ENCODE measurements around the gene BMPER. TPM values are rescaled to one million over a fixed set of nuclear protein-coding genes. Genes with fewer than 3 reads are reported as not detected.
A peak's percentile ranks its signal among the peaks of the same experiment; 100 is the strongest.

The BMPER gene
- total RNA-seq, 1 donor from 2014 or later: 5.2 TPM

DNA sequence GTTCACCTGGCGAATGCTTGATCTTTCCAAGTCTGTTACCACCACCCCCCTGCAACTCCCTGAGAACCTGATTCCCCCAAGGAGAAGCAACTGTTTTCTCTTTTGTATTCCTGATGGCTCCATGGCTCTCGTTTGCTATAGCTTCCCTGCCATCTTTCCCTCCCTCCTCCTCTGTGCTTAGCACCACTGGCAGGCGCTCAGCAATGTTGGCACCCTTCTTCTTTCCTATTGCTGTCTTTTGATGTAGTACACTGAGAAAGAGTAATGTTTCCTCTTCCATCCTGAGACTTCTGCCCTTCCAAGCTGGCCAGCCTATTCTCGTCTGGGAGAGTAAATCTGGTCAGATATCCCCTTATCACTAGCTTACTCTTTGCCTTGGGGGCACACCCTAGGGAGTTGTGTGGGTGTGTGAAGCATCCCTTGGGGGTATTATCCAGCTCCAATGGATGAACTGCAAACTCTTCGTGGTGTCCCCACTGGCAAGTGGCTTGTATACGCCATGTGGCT is 74.0 kb downstream of the BMPER start:
- Histone ChIP-seq H3K36me3 (no peaks in the 10 kb centered on the region), H3K4me3 (no peak overlapping the region), H3K4me1 (peaks cover 7% of the 10 kb centered on the region), H3K27ac (no peak overlapping the region), H3K27me3 (no peaks in the 10 kb centered on the region), H3K9me3 (no peaks in the 10 kb centered on the region)
- intact Hi-C loops (cut with DNase I): no loop called here
- DNase-seq (ENCODE audit: extremely low spot score in 2 of 2): no peak
- TF ChIP-seq POLR2A (IDR thresholded peaks at IDR 0.05) (no peak), POLR2AphosphoS5 (IDR thresholded peaks at IDR 0.05; ENCODE audit: insufficient read depth in 1 of 2, low read depth in 1 of 2) (no peak)
- TF ChIP-seq, protein P1, sequence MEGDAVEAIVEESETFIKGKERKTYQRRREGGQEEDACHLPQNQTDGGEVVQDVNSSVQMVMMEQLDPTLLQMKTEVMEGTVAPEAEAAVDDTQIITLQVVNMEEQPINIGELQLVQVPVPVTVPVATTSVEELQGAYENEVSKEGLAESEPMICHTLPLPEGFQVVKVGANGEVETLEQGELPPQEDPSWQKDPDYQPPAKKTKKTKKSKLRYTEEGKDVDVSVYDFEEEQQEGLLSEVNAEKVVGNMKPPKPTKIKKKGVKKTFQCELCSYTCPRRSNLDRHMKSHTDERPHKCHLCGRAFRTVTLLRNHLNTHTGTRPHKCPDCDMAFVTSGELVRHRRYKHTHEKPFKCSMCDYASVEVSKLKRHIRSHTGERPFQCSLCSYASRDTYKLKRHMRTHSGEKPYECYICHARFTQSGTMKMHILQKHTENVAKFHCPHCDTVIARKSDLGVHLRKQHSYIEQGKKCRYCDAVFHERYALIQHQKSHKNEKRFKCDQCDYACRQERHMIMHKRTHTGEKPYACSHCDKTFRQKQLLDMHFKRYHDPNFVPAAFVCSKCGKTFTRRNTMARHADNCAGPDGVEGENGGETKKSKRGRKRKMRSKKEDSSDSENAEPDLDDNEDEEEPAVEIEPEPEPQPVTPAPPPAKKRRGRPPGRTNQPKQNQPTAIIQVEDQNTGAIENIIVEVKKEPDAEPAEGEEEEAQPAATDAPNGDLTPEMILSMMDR (IDR thresholded peaks at IDR 0.05): no peak

DNA sequence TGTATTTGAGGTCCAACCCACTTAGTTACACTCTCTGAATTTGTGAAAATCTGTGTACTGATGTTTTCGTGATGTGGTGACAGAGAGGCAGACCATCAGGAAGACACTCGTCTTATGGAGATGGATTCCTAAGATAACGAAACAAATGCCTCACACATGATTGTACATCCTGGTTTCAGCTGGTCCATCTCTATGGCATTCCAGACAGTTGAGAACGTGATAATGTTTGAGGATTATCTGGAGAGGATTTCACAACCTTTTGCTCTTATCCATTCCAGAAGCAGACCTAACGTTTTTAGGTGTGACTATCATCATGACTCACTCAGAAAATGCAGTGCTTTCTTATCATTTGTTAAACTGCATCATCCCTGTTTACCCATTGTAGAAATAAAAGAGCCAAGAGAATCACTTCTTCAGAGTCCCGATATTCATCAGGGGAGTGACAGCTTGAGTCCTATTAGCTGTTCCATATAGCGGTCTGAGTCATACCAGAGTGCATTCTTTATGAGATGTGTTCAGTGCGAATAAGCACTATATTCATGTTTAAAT is 74.5 kb downstream of the BMPER start:
- TF ChIP-seq POLR2A (IDR thresholded peaks at IDR 0.05) (no peak), POLR2AphosphoS5 (IDR thresholded peaks at IDR 0.05; ENCODE audit: insufficient read depth in 1 of 2, low read depth in 1 of 2) (no peak)
- TF ChIP-seq, protein P1 (IDR thresholded peaks at IDR 0.05): no peak
- Histone ChIP-seq H3K27me3 (no peaks in the 10 kb centered on the region), H3K4me1 (peaks cover 7% of the 10 kb centered on the region), H3K4me3 (no peak overlapping the region), H3K9me3 (no peaks in the 10 kb centered on the region), H3K36me3 (no peaks in the 10 kb centered on the region), H3K27ac (no peak overlapping the region)
- no peak for DNase-seq (ENCODE audit: extremely low spot score in 2 of 2)
- intact Hi-C loops (cut with DNase I): no loop called here

DNA sequence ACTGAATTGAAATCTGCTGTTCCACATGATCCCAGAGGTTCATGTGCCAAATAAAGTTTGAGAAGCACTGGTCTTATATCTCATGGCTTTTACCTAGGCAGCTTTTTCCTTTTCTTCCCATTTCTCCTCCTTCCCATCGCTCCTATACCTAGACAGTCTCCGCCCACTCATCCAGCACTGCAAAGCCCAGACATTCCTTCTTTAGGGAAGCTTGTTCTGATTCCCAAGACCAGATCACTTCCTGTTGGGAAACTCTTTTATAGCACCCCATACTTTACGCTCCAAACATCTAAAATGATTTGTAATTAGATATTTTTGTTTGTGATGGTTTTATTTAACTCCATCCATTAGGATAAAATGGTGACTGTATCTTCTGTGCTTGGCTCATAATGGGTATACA is 75.9 kb downstream of the BMPER start:
- Histone ChIP-seq H3K4me1 (peaks cover 7% of the 10 kb centered on the region), H3K4me3 (no peak overlapping the region), H3K27me3 (no peaks in the 10 kb centered on the region), H3K36me3 (no peaks in the 10 kb centered on the region), H3K9me3 (no peaks in the 10 kb centered on the region), H3K27ac (peak overlapping the region; percentile 6)
- TF ChIP-seq POLR2AphosphoS5 (IDR thresholded peaks at IDR 0.05; ENCODE audit: insufficient read depth in 1 of 2, low read depth in 1 of 2): no peak
- TF ChIP-seq, protein P1 (IDR thresholded peaks at IDR 0.05): no peak
- no peak for TF ChIP-seq POLR2A (IDR thresholded peaks at IDR 0.05)
- no peak for DNase-seq (ENCODE audit: extremely low spot score in 2 of 2)
- intact Hi-C loops (cut with DNase I): no loop called here

DNA sequence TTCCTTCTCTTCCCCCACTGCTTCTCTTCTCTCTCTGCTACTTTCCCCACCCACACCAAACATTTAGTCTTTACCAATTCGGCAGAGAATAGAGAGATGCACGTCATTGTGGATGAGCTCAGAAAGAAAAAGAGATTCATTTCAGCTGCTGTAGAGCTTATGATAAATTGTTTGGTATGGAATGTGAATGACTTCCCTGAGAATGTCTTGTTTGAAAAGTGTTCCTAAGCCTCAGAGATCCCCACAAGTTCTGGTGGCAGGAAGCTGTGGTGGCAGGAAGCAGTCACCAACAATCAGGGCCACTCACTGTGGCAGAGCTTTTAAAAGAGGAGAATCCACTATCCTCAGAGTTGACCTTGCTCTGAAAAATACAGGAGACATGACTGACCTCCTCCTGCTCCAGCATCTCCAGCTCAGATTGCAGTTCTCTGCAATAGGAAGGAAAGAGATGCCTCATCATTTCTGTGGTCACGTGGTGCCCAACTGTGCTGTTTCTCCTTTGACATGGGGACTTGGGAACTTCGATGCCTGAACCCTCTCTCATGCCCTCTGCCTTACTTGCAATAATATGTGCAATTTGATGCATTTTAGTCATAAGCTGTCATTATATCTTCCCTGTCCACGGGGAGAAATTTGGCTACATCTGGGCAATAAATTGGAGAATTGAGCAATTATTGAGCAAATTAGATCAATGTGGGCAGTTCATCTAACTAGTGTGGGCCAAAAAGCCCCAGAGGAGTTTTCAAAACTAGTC is 76.5 kb downstream of the BMPER start:
- no peak overlapping the region for H3K4me3 ChIP-seq
- H3K27me3 ChIP-seq: no peaks in the 10 kb centered on the region
- TF ChIP-seq POLR2A (IDR thresholded peaks at IDR 0.05): no peak
- TF ChIP-seq, protein P1 (IDR thresholded peaks at IDR 0.05): no peak
- no peak for TF ChIP-seq POLR2AphosphoS5 (IDR thresholded peaks at IDR 0.05; ENCODE audit: insufficient read depth in 1 of 2, low read depth in 1 of 2)
- H3K36me3 ChIP-seq: no peaks in the 10 kb centered on the region
- H3K4me1 ChIP-seq: peaks cover 7% of the 10 kb centered on the region
- no peak for DNase-seq (ENCODE audit: extremely low spot score in 2 of 2)
- H3K9me3 ChIP-seq: no peaks in the 10 kb centered on the region
- intact Hi-C loops (cut with DNase I): no loop called here
- H3K27ac ChIP-seq: no peak overlapping the region

DNA sequence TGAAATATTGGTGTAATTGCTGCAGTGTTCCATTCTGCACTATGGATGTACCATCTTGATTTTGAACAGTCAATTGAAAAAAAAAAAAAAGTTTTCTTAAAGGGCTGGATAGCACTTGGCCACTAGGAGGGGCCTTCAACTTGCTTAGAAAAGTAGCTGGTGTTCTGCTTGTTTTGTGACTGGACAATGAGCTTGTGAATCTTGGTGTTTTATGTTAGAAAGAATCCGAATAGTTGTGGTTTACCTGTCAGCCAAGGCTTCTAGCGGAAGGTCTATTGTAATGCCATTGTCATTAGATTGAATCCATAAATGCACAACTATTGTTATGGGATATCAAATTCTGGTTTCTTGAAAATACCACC is 77.1 kb downstream of the BMPER start:
- no peaks in the 10 kb centered on the region for H3K36me3 ChIP-seq
- DNase-seq (ENCODE audit: extremely low spot score in 2 of 2): no peak
- H3K4me3 ChIP-seq: no peak overlapping the region
- intact Hi-C loops (cut with DNase I): no loop called here
- H3K27me3 ChIP-seq: no peaks in the 10 kb centered on the region
- H3K9me3 ChIP-seq: no peaks in the 10 kb centered on the region
- no peak overlapping the region for H3K27ac ChIP-seq
- H3K4me1 ChIP-seq: peaks cover 7% of the 10 kb centered on the region
- TF ChIP-seq POLR2AphosphoS5 (IDR thresholded peaks at IDR 0.05; ENCODE audit: insufficient read depth in 1 of 2, low read depth in 1 of 2) (no peak), POLR2A (IDR thresholded peaks at IDR 0.05) (no peak)
- TF ChIP-seq, protein P1 (IDR thresholded peaks at IDR 0.05): peak in 1 of 3 experiments; percentile 24

Measured in vagina (tissue), 2 donors.